ENCODE results near the gene SLC30A3.

DNA sequence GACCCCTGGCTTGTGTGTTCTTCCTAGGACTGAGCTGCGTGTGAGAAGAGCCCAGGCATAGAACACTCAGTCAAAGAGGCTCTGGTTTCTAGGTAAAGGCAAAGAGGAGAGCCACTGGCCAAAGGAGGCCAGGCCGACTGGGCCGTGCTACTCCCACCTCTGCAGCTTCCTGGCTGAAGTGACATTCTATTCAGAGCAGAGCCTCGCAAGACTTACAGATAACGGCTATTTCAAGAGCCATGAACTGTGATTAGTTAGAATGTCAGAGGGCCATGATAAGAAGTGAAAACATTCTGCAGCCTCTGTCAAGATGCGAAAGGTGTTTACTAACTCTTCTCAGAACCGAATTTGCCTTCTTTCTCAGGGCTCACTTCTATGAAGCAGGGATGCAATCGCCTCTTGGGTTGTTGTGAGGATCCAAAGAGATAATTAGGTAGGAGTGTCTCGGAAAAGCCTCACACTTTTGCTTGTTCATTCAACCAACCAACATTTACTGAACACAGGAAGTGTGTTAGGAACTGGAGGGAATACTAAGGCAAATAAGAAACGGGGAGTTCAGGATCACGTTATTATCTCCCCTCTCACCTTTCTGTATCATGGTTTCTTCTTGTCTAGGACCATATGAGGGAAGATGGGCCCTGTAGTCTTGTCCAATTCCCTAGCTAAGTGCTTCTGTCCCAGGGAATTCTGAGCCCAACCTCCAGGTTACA lies 8.9 kb upstream of the SLC30A3 start:
- TF ChIP-seq EZH2phosphoT487 (IDR thresholded peaks at IDR 0.05; ENCODE audit: borderline replicate concordance, low read length): no peak
- TF ChIP-seq, protein P1, sequence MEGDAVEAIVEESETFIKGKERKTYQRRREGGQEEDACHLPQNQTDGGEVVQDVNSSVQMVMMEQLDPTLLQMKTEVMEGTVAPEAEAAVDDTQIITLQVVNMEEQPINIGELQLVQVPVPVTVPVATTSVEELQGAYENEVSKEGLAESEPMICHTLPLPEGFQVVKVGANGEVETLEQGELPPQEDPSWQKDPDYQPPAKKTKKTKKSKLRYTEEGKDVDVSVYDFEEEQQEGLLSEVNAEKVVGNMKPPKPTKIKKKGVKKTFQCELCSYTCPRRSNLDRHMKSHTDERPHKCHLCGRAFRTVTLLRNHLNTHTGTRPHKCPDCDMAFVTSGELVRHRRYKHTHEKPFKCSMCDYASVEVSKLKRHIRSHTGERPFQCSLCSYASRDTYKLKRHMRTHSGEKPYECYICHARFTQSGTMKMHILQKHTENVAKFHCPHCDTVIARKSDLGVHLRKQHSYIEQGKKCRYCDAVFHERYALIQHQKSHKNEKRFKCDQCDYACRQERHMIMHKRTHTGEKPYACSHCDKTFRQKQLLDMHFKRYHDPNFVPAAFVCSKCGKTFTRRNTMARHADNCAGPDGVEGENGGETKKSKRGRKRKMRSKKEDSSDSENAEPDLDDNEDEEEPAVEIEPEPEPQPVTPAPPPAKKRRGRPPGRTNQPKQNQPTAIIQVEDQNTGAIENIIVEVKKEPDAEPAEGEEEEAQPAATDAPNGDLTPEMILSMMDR (IDR thresholded peaks at IDR 0.05; ENCODE audit: low read depth, low read length, poor library complexity, severe bottlenecking): no peak

Measured in DOHH2 (cell line).